Stimulated activated CD8-positive, alpha-beta memory T cell treated with anti-CD3 and anti-CD28 coated beads, Interleukin-4, amount 100 ng/mL, for 1 hour (primary cell): ENCODE measurements around the gene HOXA10.

ENCODE experiments used
- DNase-seq, 2 donors: peaks; one replicate each; pipeline ENCODE4 v3.0.0-alpha.2; 2020; ENCODE audit warnings: low read depth in 2 of 2, low spot score in 1 of 2

The HOXA10 gene

DNA sequence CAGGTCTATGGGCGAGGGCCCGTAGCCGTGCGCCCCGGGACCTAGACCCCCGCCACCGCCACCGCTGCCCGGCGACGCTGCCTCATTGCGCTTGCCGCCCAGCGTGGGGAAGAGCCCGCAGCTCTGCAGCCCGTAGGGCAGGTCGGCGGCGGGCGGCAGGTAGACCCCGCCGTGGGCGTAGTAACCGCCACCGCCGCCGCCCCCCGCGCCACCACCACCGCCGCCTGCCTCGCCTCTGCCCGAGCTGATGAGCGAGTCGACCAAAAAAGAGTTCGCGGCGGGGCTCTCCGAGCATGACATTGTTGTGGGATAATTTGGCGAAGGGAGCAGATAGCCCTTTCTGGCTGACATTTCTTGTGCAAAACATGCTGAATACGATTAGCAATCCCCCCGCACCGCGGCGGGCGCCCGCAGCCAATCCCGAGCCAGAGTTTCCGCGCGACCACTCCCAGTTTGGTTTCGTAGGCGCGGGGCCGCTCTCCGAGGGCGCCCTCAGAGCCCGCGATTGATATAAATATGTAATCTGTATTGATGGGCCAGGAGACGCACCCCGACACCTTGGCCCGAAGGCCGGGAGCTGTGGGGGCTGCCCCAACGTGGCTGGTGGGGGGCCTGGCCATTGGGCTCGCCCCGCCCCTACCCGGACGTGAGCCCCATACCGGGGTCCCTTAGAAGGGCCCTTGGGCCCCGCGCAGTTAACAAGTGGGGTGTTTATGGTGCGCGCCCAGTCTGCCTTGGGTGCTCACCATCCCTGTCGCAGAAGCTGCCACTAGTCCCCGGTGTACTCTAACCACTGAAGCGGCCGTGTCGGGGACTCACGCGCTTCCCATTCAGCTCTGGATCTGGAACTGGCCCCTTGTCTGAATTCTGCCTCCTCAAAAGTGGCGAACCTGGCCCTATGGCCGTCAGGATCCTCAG, at the start of gene HOXA10:
Gene HOXA10 (minus strand): TSS at position 365 of the 918 bp plus-strand sequence. CDS start 14 bp downstream, at position 351.
- no peak for DNase-seq

DNA sequence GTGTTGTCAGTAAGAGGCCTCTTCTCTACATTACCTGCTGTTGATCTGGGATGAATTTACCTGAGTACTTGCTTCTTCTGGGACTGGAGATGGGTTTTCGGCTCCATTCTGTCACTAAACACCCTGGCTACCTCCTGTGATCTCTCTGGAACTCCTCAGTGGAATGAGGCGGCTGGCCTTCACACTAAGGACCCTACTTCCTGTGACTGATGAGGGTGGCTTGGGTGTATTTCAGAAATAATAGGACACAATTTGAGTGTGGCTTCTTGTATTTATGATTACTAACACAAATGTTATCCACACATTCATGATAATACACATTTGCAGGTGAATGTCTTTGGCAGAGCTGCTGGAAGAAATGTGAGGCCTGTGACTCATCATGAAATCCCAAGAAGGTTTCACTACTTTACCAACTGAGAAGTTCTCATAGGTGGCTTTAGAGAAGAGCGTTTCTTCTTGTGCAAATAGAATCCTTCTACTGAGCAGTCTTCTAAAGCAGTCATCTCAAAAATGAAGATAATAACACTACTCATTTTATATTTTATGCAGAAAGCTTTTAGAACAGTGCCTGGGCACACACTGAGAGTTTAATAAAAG, 47.2 kb upstream of the HOXA10 start:
- no peak for DNase-seq

DNA sequence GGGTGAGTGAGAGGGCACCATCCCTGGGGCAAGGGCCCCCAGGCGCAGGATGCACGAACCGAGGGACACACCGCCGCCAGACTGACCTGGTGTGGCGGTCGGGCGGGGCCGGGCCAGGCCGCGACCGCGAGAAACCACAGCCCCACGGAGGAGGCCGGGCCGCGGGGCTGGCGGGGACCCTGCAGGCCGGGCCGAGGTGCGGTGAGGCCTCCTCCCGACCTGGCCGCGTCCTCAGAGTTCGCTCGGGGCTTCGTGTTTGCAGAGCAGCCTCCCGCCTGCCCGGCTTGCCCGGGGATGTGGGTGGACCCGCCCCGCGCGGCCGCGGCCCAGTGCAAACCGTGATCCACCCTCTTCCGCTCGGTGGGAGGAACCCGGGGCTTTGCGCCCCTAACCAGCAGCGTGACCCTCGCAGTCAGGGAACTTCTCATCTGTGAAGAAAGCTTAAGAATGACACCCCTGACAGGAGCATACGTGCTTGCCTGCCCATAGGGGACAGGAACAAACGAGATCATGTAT, 46.4 kb upstream of the HOXA10 start:
- no peak for DNase-seq

DNA sequence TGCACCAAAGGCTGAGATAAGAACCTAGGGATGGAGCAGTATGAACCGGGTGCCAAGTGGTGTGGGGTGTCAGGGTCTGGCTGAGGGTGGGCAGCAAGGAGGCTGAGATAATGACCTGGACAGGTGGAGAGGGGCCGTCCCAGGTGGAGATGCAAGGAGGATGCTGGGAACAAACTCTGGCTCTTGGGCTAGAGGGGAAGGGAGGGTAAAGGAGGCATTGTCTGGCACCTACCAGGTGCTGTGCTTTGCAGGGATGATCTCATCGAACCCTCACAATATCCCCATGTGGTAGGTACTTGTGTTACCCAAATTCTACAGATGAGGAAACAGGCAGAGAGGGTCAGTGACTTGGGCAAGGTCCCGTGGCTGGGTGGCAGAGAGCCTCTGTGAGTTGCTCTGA, 45.7 kb upstream of the HOXA10 start:
- DNase-seq, result no peak

DNA sequence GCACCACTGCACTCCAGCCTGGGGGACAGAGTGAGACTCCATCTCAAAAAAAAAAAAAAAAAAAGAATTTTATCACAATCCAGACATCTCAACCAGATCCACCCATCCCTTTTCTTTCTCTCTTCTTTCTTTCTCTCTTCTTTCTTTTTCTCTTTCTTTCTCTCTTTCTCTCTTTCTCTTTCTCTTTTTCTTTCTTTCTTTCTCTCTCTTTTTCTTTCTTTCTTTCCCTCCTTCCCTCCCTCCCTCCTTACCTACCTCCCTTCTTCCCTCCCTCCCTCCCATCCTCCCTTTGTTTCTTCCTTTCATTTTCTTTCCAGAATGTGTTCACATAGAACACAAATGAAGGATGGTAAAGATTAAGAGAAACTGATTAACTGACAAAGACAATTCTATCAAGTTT, 43.8 kb upstream of the HOXA10 start:
- no peak for DNase-seq

DNA sequence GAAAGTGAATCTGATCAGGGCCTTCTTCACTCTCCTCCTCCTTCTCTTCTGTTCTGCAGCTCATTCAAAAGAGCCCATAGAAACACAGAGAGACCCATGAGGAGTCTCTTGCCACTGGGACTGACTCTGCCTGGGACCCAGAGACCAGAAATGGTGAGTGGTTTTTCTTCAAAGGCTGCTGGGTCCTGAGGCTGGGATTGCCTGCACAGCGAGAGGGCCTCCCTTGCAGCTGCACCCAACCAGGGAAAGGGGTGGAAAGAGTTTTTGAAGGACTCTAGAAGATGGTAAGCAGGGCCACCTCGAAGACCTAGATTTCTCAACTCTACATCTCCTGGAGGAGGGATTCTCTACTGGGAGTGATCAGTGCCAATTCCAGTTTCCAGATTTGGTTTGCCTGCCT, 41.2 kb upstream of the HOXA10 start:
- no peak for DNase-seq

DNA sequence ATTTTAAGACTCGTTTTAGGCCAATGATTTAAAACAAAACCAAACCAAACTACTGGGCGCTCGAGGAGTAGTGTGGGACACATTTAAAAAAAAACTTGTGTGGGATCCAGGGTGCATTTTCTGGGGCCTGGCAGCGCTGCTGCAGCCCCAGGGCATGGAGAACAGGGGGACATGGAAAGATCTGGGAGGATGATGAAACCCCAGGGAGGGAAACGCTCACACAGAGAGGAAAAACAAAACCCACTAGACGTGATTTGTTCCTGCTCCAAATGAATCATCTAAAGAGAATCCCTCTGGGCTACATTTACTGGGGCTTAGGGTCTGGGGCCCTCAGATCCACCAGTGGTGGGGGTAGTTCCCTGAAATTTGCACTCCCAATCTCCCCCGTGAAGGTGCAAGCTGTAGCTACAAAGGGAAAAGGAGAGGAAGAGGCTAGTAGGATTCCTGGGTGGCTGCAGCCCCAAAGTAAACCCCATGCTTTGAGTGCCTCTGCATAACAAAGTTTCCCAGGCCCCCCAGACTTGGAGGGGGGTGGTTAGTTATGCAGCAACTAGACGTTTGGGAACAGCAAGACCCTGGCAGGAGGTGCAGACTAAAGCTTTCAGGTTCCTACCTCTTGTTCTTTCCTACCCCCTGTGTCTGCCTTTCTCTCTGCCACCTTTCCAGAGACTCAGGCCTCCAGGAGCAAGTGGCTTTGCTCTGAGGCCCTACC, 40.3 kb upstream of the HOXA10 start:
- no peak for DNase-seq

DNA sequence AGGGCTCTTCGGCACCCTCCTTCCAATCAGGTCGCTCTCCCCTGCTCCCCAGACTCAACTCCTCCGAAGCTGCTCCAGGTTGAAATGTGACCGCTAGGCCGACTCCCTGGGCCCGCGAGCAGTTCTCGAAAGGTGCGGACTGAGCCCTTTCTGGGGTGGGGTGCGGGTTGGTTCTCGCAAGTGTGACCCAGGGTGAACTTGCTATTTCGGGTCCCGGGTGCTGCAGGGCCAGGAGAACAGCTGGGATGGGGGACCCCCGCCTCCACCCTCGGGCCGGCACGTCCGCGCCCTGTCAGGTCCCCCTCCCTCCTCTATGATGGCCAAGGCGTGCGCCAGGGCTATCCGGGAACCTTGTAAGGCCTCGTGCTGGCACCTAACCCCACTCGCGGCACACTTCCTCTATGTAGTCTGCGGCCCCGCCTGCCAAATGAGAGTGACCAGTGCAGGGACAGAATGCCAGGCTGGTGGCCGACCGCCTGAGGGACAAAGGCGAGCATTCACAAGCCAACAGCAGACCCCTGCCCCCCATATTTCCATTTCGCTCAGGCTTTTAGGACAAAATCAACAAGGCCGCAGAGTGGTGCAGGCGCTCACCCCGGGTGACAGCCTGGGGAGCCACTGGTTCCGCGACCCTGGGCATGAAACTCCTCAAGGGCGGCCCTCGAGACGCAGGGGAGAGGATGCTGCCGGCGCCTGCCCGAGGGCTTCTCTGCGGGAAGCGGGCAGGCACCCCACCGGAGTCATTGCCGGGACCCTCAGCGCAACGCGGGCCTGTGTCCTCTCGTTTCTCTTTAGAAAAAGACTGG, 39.5 kb upstream of the HOXA10 start:
- DNase-seq, result no peak

DNA sequence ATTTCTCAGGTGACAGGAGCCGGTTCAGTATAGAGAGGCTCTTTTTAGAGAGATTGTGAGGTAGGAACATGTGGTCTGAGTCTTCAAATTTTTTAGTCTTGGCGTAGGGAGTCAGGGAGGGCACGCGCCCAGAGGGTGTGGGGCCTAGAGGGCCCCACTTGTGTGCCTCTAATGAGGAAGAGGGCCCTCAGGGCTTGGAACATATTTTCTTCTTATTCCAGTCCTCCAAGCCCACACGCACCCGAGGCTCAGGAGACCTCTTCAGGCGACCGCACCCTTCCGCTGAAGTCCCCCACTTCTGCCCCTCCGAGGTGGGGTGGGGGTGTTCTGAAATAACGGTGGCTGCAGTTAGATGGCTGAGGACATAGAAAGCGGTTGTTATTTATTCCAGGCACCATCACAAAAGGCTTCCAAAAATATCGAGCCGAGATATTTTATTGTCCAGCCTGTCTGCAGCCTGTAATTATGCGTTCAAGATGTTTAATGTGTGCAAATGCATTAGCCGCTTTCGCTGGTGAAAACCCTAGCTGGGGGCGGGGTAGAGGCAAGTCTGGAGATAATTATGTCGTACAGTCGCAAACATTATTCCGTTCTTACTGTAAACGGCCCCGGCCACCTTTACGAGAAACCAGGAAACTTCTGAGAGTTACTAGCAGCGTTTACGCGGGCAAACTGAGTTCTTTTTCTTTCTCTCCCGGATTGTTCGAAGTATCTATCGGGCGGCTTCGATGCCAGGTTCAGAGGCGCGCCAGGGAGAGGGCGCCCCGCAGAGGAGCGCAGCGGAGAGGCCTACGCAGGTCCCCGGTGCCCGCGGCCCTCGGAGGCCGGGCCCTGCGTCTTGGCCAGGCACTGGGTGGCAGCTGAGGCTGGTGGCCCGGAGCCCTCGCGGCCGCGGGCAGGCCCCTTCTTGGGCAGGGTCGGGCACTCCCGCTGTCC, 38.6 kb upstream of the HOXA10 start:
- DNase-seq, result no peak

DNA sequence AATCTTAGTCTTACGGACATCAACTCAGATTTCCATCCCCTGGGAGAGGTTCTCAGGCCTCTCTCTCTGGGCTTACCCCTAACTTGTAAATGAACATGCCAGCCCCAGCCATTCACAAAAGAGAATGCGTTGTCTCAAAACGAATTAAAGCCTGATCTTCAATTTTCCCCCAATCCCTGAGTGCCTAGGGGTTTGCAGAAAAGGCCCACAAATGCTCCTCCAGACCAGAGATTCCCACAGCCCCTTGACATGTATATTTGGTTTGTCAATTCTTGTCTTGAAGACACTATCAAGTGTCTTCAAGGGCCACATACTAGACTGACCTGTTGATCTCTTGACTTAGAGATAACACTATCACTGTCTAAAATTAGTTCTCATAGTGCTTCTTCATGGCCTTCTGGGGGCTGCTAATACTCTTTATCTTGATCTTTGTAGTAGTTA, 37.7 kb upstream of the HOXA10 start:
- no peak for DNase-seq

DNA sequence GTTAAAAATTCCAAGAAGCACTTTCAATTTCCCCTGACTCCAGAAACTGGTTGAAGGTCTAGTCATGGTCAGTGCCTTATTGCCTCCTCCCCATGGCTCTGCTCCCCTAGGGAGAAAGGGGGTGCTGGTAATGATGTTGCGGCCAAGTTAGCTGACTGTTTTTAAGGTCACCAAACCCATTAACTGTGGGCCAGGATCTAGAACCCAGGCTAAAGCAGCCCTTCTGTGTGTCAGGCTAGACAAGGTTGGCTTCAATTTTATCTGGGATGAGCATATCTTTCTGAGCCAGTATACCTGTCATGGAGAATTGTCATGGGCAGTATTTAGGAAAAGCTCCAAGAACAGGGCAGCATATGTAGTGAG, 36.9 kb upstream of the HOXA10 start:
- DNase-seq, result no peak

DNA sequence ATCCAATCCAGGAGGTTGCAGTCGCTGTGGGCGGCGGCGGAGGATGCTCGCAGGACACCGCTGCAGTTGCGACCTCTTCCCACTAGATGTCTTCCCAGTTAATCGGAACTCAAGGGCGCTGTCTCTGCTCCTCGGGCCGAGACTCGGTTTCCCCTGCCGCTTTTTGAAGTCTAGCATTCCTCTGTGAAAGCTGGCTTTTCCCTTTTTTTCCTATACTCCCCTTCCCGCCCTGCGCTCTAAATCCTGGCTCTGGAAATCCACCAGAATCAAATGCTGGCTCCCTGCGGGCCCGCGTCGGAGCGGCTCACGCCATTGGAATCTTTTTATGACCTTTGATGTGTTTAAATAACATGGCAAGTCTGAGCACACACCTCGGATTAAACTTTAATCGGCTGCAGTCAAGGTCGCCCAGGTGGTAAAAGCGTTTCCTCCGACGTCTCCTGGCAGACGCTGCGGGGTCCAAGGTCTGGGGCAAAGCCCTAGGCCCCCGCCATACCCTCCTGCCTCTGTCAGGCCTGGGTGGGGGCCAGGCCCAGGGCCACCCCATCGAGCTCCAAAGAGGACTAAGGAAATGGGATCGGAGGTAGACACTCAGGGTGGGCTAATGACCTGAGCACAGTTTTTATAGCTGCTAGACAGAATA, 36.4 kb upstream of the HOXA10 start:
- no peak for DNase-seq

DNA sequence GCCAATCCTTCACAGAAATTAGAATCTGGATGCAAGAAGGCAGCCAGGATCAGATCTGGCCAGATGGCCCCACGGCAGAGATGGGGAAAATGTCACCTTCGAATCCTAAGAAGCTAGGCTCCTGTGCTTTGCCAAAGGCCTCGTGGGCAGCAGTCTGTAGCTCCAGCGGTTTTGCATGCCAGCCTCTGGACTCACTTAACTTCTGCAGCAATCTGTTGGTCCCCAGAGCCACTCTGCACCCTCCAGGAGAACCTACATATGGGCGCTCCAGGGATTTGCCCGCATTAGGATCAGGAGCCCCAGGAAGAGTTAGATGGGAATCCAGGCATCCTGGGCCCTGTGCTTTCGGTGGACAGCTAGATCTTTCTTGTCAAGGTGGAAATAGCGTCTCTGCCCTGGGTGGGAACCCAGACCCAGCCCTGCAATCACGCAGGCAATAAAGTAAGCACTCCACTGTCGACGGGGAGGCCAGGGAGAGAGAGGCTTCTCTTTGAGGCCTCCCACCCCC, 35.9 kb upstream of the HOXA10 start:
- DNase-seq, result no peak

DNA sequence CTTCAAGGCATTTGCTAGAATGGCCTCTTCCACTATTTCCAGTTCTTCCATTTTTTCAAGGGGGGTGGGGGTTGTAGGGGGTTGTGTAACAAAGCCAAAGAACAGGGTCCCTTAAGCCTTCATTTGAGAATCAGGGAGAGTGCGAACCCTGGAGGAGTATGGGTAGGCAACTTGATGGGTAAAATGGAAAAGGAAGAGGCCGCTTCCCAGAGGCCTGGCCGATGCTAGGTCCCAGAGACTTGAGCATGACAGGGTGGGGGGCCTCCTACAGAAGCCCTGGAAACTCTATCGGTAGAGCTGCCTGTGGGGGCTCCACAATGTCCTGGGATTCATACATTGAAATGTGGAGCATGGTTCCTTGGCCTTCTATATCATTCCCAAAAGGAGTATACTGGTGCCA, 34.9 kb upstream of the HOXA10 start:
- DNase-seq, result no peak

DNA sequence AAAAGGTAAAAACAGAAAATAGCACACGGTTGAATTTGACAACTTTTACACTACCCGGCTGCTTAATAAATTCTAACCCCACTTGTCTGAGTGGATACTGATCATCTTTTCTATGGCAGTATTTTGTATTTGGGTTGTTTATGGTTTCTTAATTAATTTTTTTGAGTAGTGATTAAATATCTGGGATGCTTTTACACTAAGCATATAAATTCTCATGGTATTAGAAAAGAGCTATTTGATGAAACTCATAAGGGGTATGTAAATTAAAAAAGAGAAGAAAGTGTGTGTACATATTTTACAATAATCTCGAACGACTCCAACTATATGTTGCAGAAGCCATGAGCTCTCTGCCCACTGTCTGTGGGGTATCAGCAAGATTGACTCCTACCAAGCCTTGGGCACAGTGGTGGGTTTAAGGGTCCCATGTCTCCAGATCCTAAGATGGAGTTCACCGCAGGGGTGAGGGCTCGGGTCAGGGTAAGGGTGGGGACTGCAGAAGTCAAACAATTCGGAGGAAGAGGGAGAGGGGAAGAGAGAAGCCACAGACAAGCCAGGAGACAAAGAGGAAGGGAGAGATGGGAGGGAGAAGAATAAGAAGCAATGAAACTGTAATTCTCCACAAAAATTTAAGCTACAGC, 33.3 kb upstream of the HOXA10 start:
- no peak for DNase-seq

DNA sequence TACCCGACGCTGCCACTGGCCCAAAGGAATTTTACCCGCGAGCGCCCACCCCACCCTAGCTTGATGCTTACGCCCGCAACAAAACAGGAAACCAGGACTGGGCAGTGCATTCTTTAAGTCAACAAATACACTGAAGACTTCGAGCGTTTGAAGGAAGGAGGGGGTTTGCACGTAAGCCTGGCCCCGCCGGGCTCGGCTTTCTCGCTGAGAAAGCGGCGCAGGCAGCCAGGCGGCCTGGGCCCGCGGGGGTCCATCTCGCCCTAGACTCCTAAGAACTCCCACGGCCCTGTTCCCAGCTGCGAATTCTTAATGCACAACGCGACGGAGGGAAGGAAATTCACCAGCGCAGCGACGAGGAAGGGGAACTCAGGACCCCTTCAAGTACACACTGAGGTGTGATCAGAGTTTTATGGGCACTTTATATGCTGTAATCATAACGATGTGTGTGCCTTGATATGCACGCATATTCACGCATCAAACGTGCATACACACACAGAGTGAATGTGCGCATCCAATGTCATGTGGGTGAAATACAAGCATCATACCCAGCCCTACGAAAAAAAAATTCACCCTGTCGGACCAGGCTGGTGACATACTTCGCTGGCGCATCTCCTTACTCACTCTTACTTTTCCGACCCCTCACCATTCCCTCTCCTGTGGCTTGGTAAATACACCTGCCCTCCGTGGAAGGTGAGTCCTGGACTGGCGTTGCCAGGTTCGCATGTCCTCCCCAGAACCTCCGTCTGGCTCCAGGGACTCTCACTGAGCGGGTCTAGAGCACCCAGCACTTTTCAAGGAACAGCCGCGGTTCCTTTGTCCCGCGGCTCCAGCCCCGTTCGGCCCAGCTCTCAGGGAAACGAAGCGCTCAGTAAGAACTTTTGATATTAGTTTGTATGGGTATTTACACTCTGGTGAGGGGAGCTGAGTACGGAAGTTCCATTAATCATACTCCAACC, 31.5 kb upstream of the HOXA10 start:
- DNase-seq, result no peak

DNA sequence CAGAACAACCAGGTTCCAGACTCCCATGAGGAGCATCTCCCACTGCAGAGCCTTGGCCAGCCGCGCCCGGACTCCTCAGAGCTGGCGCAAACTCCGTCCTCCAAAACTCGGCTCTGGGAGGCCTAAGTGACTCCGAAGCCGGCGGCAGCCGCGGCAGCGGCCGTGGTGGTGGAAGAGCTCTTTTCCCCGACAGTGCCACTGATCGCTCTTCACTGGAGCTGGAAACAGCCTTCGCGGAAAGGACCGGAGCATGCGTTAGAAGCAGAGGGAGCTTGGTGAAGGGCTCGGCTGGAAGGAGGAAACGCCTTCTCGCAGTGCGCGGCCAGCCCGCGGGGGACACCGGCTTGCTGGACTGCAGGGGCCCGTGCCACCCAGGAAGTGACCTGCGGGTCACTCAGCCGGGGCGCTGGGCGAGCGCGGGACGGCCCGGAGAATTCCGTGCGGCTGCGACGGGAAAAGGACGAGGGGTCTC, 30.8 kb upstream of the HOXA10 start:
- DNase-seq, result no peak
